Naive thymus-derived CD4-positive, alpha-beta T cell (primary cell): ENCODE results near the gene POLG2. TPM values are rescaled to one million over a fixed set of nuclear protein-coding genes. Genes with fewer than 3 reads are reported as not detected.

Experiments used
- ATAC-seq: fragments of 150-1000 bp; cut with Tn5 transposase; 2 replicates; pipeline ENCODE4 v1.10.0; 2021; ENCODE audit warnings: mild to moderate bottlenecking, moderate library complexity
- CTCF ChIA-PET: fragments of 350-600 bp; sonication (Branson Sonifier 250); formaldehyde crosslinking; loops from one replicate; lab custom pipeline; 2021; ENCODE audit warnings: antibody characterized with exemption; lab: Charles Lee
- POLR2A ChIA-PET: fragments of 350-600 bp; sonication (Branson Sonifier 250); formaldehyde crosslinking; loops from one replicate; lab custom pipeline; 2021; ENCODE audit warnings: antibody characterized with exemption, inconsistent platforms; lab: Charles Lee
- DNase-seq, 9 donors: peaks; one replicate each; pipeline versions ENCODE4 v3.0.0 to v3.0.0-alpha.2; 2020 to 2022; ENCODE audit warnings: mixed read lengths in 1 of 9
- H3K27ac ChIP-seq: one replicate; pipeline ENCODE4 v1.7.0; 2013; ENCODE audit warnings: mild to moderate bottlenecking, low read depth, low read length, moderate library complexity
- H3K27me3 ChIP-seq, 2 donors: one replicate each; pipeline ENCODE4 v1.7.0; 2013; ENCODE audit warnings: low read length in 2 of 2, mild to moderate bottlenecking in 2 of 2, moderate library complexity in 2 of 2; ENCODE audit not compliant: control insufficient read depth in 2 of 2, insufficient read depth in 2 of 2
- H3K36me3 ChIP-seq, 3 experiments: 1 replicate in 2 of 3; 2 replicates in 1 of 3; pipeline ENCODE4 v1.7.0; 2013; ENCODE audit warnings: low read length in 3 of 3, mild to moderate bottlenecking in 3 of 3, moderate library complexity in 1 of 3; ENCODE audit not compliant: insufficient read depth in 3 of 3, control insufficient read depth in 2 of 3
- H3K4me1 ChIP-seq, 2 donors: one replicate each; pipeline ENCODE4 v1.7.0; 2013; ENCODE audit warnings: low read length in 2 of 2, mild to moderate bottlenecking in 2 of 2, moderate library complexity in 1 of 2; ENCODE audit not compliant: control insufficient read depth in 2 of 2, insufficient read depth in 2 of 2
- H3K4me3 ChIP-seq: 2 replicates; pipeline ENCODE4 v1.7.0; 2013; ENCODE audit warnings: mild to moderate bottlenecking, low read length
- H3K9me3 ChIP-seq, 3 experiments: 1 replicate in 2 of 3; 2 replicates in 1 of 3; pipeline ENCODE4 v1.7.0; 2013; ENCODE audit warnings: low read length in 3 of 3; ENCODE audit not compliant: control insufficient read depth in 2 of 3
- H3K27ac Mint-ChIP-seq, 9 donors: one replicate each; pipeline ENCODE4 v1.8.0; 2020 to 2022; ENCODE audit warnings: mixed read lengths in 9 of 9, mild to moderate bottlenecking in 8 of 9, moderate library complexity in 5 of 9, inconsistent platforms in 2 of 9
- H3K27me3 Mint-ChIP-seq, 5 donors: one replicate each; pipeline ENCODE4 v1.8.0; 2021 to 2022; ENCODE audit warnings: mixed read lengths in 5 of 5, mild to moderate bottlenecking in 1 of 5
- H3K36me3 Mint-ChIP-seq, 5 donors: one replicate each; pipeline ENCODE4 v1.8.0; 2020 to 2022; ENCODE audit warnings: mixed read lengths in 5 of 5, mild to moderate bottlenecking in 3 of 5, inconsistent platforms in 1 of 5
- H3K4me1 Mint-ChIP-seq, 7 donors: one replicate each; pipeline ENCODE4 v1.8.0; 2020 to 2022; ENCODE audit warnings: mixed read lengths in 7 of 7, mild to moderate bottlenecking in 3 of 7, inconsistent platforms in 1 of 7
- H3K4me3 Mint-ChIP-seq, 10 donors: one replicate each; pipeline ENCODE4 v1.8.0; 2020 to 2022; ENCODE audit warnings: mild to moderate bottlenecking in 10 of 10, mixed read lengths in 10 of 10, moderate library complexity in 6 of 10, inconsistent platforms in 2 of 10
- H3K9me3 Mint-ChIP-seq, 11 donors: one replicate each; pipeline ENCODE4 v1.8.0; 2020 to 2022; ENCODE audit warnings: mixed read lengths in 11 of 11, mild to moderate bottlenecking in 4 of 11, inconsistent platforms in 1 of 11, moderate library complexity in 1 of 11
- intact Hi-C, 2 donors: fragments of 100-400 bp; cut with micrococcal nuclease; formaldehyde crosslinking; loops; one replicate each; pipeline ENCODE4 v1.15.1; 2023
- polyA plus RNA-seq, 2 donors: library from polyadenylated mRNA; unstranded; fragments of 300-500 nt; fragmentation: Illumina TruSeq; gene quantifications; one replicate each; pipeline ENCODE4 v1.2.3, GENCODE V29; 2021
- total RNA-seq, 6 experiments: library from RNA in 5 of 6; stranded (reverse) in 5 of 6; gene quantifications; 1 replicate in 5 of 6; 2 replicates in 1 of 6; pipeline ENCODE4 v1.2.3 and lab custom pipeline; 2021 to 2026

POLG2 gene
- total and polyA plus RNA-seq, 7 experiments from 2014 or later, result 7.4 to 69.6 (median 41.5) TPM

DNA sequence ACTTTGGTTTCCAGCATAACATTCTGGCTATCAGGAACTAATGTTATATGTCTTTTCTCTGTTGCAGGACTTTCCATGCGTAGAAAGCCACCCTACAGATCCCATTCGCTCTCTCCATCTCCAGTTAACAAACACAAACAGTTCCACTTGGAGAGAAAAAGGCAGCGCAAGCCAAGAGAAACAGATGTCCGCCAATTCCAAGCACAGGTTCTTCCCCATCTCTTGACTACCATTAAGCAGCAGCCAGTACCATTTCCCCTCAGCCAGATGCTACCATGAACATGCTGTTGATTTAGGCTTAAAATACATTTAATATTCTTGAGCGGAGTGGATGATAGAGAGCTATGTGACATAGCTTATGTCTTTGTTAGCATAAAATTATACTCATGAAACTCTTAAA lies 32.4 kb upstream of the POLG2 start:
- ATAC-seq, result no peak

DNA sequence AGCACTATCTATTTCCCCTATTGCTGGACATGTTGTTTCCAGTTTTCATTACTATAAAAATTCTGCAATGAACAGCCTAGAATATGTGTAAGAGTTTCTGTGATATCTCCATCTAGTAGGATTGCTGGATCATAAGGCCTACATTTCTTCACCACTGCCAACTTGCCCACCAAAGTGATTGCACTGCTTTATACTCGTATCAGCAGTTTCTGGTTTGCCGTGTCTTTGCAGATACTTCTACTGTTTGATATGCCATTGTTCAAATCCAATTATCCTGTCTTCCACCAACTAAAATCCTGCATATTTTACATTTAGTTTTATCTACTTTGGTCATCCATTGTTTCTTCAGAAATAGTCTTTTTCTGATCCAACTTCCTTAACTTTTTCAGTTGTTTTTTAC lies 31.1 kb upstream of the POLG2 start:
- DNase-seq (no peak), ATAC-seq (no peak)
- peaks cover 43 to 96% (median 51%) of the 10 kb centered on the region in 3 experiments for H3K36me3 ChIP-seq
- Mint-ChIP-seq H3K4me1 (peaks cover 0 to 12% (median 1%) of the 10 kb centered on the region in 7 donors), H3K4me3 (no peak overlapping the region), H3K27me3 (no peaks in the 10 kb centered on the region), H3K36me3 (peaks cover 26 to 59% (median 48%) of the 10 kb centered on the region in 5 donors), H3K27ac (peak overlapping the region in 4 of 9 donors; percentile 17 to 46 (median 26)), H3K9me3 (no peaks in the 10 kb centered on the region)
- CTCF ChIA-PET, result no interaction called here
- H3K9me3 ChIP-seq, result no peaks in the 10 kb centered on the region
- no peaks in the 10 kb centered on the region for H3K27me3 ChIP-seq
- no peak overlapping the region for H3K4me3 ChIP-seq
- no peak overlapping the region for H3K27ac ChIP-seq
- no peaks in the 10 kb centered on the region for H3K4me1 ChIP-seq
- intact Hi-C loops, result no loop called here
- POLR2A ChIA-PET, result no interaction called here

More for the DNA sequence above, 32.4 kb upstream of the POLG2 start:
- H3K9me3 ChIP-seq, result no peaks in the 10 kb centered on the region
- H3K27me3 Mint-ChIP-seq, result no peaks in the 10 kb centered on the region
- H3K27ac Mint-ChIP-seq, result peak overlapping the region in 1 of 9 donors; percentile 79
- no peaks in the 10 kb centered on the region for H3K9me3 Mint-ChIP-seq
- peaks cover 23 to 61% (median 47%) of the 10 kb centered on the region in 5 donors for H3K36me3 Mint-ChIP-seq
- H3K36me3 ChIP-seq, result peaks cover 41 to 97% (median 53%) of the 10 kb centered on the region in 3 experiments
- no peak for DNase-seq
- H3K4me3 Mint-ChIP-seq, result no peak overlapping the region
- ChIA-PET POLR2A (interaction anchor here (0.9 kb wide), 1 partner anchor 21 kb away, joined by 4 read pairs; no protein-coding TSS in a partner anchor), CTCF (no interaction called here)
- H3K4me3 ChIP-seq, result no peak overlapping the region
- intact Hi-C loops, result no loop called here
- H3K27ac ChIP-seq, result no peak overlapping the region
- no peaks in the 10 kb centered on the region for H3K27me3 ChIP-seq
- H3K4me1 ChIP-seq, result no peaks in the 10 kb centered on the region
- H3K4me1 Mint-ChIP-seq, result peaks cover 0 to 6% (median 4%) of the 10 kb centered on the region in 7 donors

GRCh38 chr17:64520359-64520758 lies 23.5 kb upstream of the POLG2 start:
- Histone ChIP-seq H3K4me1 (no peaks in the 10 kb centered on the region), H3K27me3 (no peaks in the 10 kb centered on the region), H3K27ac (no peak overlapping the region), H3K36me3 (peaks cover 13 to 68% (median 15%) of the 10 kb centered on the region in 3 experiments), H3K4me3 (no peak overlapping the region), H3K9me3 (no peaks in the 10 kb centered on the region)
- CTCF ChIA-PET, result interaction anchor here (1.3 kb wide), 1 partner anchor 101 kb away, joined by 6 read pairs; no protein-coding TSS in a partner anchor
- peaks cover 4 to 16% (median 11%) of the 10 kb centered on the region in 7 donors for H3K4me1 Mint-ChIP-seq
- peaks cover 9 to 31% (median 19%) of the 10 kb centered on the region in 5 donors for H3K36me3 Mint-ChIP-seq
- H3K27ac Mint-ChIP-seq, result no peak overlapping the region
- no peak for ATAC-seq
- H3K4me3 Mint-ChIP-seq, result no peak overlapping the region
- DNase-seq, result no peak
- POLR2A ChIA-PET, result interaction anchor here (1.4 to 2.1 kb wide), 2 partner anchors 13 to 15 kb away, joined by 3 to 6 read pairs; partner anchors contain the start of genes CEP95 and DDX5
- intact Hi-C loops, result no loop called here
- no peaks in the 10 kb centered on the region for H3K9me3 Mint-ChIP-seq
- no peaks in the 10 kb centered on the region for H3K27me3 Mint-ChIP-seq

GRCh38 chr17:64519601-64520000 lies 22.7 kb upstream of the POLG2 start:
- no peak for ATAC-seq
- Histone ChIP-seq H3K4me3 (no peak overlapping the region), H3K36me3 (peaks cover 12 to 70% (median 13%) of the 10 kb centered on the region in 3 experiments), H3K27me3 (no peaks in the 10 kb centered on the region), H3K27ac (no peak overlapping the region), H3K9me3 (no peaks in the 10 kb centered on the region), H3K4me1 (no peaks in the 10 kb centered on the region)
- Mint-ChIP-seq H3K27ac (peak overlapping the region in 3 of 9 donors; percentile 13 to 60 (median 18)), H3K4me3 (no peak overlapping the region), H3K36me3 (peaks cover 9 to 34% (median 19%) of the 10 kb centered on the region in 5 donors), H3K9me3 (no peaks in the 10 kb centered on the region), H3K27me3 (no peaks in the 10 kb centered on the region), H3K4me1 (peaks cover 5 to 21% (median 16%) of the 10 kb centered on the region in 7 donors)
- CTCF ChIA-PET, result interaction anchor here (1.3 kb wide), 1 partner anchor 101 kb away, joined by 6 read pairs; no protein-coding TSS in a partner anchor
- intact Hi-C loops, result no loop called here
- DNase-seq, result no peak
- POLR2A ChIA-PET, result interaction anchor here (1.4 to 2.1 kb wide), 2 partner anchors 12 to 15 kb away, joined by 3 to 6 read pairs; partner anchors contain the start of genes CEP95 and DDX5

- ChIA-PET CTCF (interaction anchor here (0.6 to 1.0 kb wide), 2 partner anchors 16 to 25 kb away, joined by 3 read pairs; no protein-coding TSS in a partner anchor), POLR2A (interaction anchor here (3.3 kb wide), 1 partner anchor 10 kb away, joined by 24 read pairs; the partner anchor contains the start of genes CEP95 and DDX5)
- Mint-ChIP-seq H3K27me3 (no peaks in the 10 kb centered on the region), H3K4me1 (peaks cover 13 to 43% (median 40%) of the 10 kb centered on the region in 7 donors), H3K36me3 (peaks cover 12 to 44% (median 29%) of the 10 kb centered on the region in 5 donors), H3K27ac (peak overlapping the region in 3 of 9 donors; percentile 40 to 60 (median 44)), H3K4me3 (no peak overlapping the region), H3K9me3 (no peaks in the 10 kb centered on the region)
- H3K27me3 ChIP-seq, result no peaks in the 10 kb centered on the region
- H3K9me3 ChIP-seq, result no peaks in the 10 kb centered on the region
- intact Hi-C loops, result no loop called here
- H3K36me3 ChIP-seq, result peaks cover 5 to 69% (median 7%) of the 10 kb centered on the region in 3 experiments
- DNase-seq (no peak), ATAC-seq (no peak)
- no peak overlapping the region for H3K27ac ChIP-seq
- H3K4me3 ChIP-seq, result no peak overlapping the region
- no peaks in the 10 kb centered on the region for H3K4me1 ChIP-seq
These were observed 19.0 kb upstream of the POLG2 start for GRCh38 chr17:64515829-64516228.

DNA sequence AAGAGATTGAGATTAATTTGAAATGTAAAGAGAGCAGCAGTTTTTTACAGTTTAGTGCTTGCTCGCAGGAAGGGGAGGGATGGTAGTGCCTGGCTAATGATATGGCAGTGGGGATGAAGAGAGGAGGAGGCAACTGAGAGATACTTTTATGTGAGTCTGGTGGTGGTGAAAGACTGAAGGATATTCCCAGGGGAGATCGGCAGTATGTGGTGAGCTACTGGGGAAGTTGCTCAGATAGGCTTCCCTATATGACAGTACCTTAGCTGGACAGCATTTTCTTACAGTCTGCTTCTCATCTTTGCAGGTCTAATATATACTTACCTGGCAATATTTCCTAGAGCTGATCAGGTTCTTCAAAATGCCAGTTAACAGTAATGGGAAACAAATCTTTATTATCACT lies 18.6 kb upstream of the POLG2 start:
- ChIA-PET POLR2A (interaction anchor here (3.3 kb wide), 1 partner anchor 9 kb away, joined by 24 read pairs; the partner anchor contains the start of genes CEP95 and DDX5), CTCF (interaction anchor here (0.6 to 1.0 kb wide), 2 partner anchors 16 to 24 kb away, joined by 3 read pairs; no protein-coding TSS in a partner anchor)
- peaks cover 5 to 69% (median 7%) of the 10 kb centered on the region in 3 experiments for H3K36me3 ChIP-seq
- peaks cover 12 to 48% (median 32%) of the 10 kb centered on the region in 5 donors for H3K36me3 Mint-ChIP-seq
- no peaks in the 10 kb centered on the region for H3K27me3 Mint-ChIP-seq
- H3K4me3 ChIP-seq, result no peak overlapping the region
- intact Hi-C loops, result no loop called here
- H3K9me3 ChIP-seq, result no peaks in the 10 kb centered on the region
- peaks cover 15 to 46% (median 40%) of the 10 kb centered on the region in 7 donors for H3K4me1 Mint-ChIP-seq
- ATAC-seq (no peak), DNase-seq (no peak)
- H3K27ac ChIP-seq, result no peak overlapping the region
- no peak overlapping the region for H3K4me3 Mint-ChIP-seq
- H3K4me1 ChIP-seq, result no peaks in the 10 kb centered on the region
- no peaks in the 10 kb centered on the region for H3K27me3 ChIP-seq
- H3K9me3 Mint-ChIP-seq, result no peaks in the 10 kb centered on the region
- peak overlapping the region in 6 of 9 donors; percentile 3 to 40 (median 7) for H3K27ac Mint-ChIP-seq
